Measurements from ENCODE around the gene NUDT6. TPM values are rescaled to one million over a fixed set of nuclear protein-coding genes. Genes with fewer than 3 reads are reported as not detected.

The NUDT6 gene
- total RNA-seq, 1 donor from 2014 or later, result 4.0 TPM

DNA sequence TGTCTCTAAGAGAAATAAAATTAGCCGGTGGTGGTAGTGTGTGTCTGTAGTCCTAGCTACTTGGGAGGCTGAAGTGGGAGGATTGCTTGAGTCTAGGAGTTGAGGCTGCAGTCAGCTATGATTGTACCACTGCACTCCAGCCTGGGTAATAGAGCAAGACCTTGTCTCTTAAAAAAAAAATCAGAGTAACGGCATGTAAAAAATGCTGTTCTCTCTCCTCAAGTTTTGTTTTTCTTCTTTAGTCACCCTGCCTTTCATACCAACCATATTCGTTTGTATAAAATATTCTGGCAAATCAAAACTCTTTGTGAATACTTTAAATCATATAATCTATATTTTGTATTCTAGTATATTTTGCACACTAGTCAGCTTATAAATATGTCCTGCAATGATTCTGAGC, 44.8 kb upstream of the NUDT6 start:
- no peak overlapping the region for H3K27ac Mint-ChIP-seq (ENCODE audit: unreplicated experiment)
- no peaks in the 10 kb centered on the region for H3K36me3 ChIP-seq (ENCODE audit: insufficient read depth, low read length)
- TF ChIP-seq, protein P1, sequence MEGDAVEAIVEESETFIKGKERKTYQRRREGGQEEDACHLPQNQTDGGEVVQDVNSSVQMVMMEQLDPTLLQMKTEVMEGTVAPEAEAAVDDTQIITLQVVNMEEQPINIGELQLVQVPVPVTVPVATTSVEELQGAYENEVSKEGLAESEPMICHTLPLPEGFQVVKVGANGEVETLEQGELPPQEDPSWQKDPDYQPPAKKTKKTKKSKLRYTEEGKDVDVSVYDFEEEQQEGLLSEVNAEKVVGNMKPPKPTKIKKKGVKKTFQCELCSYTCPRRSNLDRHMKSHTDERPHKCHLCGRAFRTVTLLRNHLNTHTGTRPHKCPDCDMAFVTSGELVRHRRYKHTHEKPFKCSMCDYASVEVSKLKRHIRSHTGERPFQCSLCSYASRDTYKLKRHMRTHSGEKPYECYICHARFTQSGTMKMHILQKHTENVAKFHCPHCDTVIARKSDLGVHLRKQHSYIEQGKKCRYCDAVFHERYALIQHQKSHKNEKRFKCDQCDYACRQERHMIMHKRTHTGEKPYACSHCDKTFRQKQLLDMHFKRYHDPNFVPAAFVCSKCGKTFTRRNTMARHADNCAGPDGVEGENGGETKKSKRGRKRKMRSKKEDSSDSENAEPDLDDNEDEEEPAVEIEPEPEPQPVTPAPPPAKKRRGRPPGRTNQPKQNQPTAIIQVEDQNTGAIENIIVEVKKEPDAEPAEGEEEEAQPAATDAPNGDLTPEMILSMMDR (IDR thresholded peaks at IDR 0.05; ENCODE audit: insufficient read depth, low read depth, low read length), result no peak
- no peak for TF ChIP-seq EZH2 (IDR thresholded peaks at IDR 0.05; ENCODE audit: insufficient read depth, low read length)

DNA sequence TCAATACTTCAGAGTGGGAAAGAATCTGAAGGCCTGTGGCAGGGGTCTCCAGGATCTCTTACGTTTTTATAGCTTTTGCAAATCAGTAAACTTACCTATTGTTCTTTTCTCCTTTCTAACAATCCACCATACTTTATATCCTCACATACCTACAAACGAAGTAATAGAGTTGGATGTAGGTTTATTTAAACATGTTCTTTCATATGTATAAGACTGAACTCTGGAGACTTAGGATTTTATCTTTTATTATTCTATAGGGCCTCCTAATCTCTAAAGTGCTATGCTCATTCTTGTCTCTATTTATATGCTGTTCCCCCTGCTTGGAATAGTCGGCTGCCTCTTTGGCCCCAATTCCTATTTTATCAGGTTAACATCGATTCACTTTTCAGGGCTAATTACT, 43.8 kb upstream of the NUDT6 start:
- H3K9ac ChIP-seq (ENCODE audit: low read length), result no peak overlapping the region
- FAIRE-seq (no peak), DNase-seq (ENCODE audit: low read depth) (no peak)
- peaks cover 6% of the 10 kb centered on the region for H3K36me3 Mint-ChIP-seq (ENCODE audit: low read depth, unreplicated experiment)
- no peaks in the 10 kb centered on the region for H3K27me3 Mint-ChIP-seq (ENCODE audit: low read depth, unreplicated experiment)
- H3K27me3 ChIP-seq (ENCODE audit: insufficient read depth, low read length), result no peaks in the 10 kb centered on the region
- H3K4me2 ChIP-seq (ENCODE audit: low read length), result no peak overlapping the region
- H3K9me3 ChIP-seq (ENCODE audit: insufficient read depth, low read depth, low read length), result no peaks in the 10 kb centered on the region
- TF ChIP-seq, protein P1 (IDR thresholded peaks at IDR 0.05; ENCODE audit: insufficient read depth, low read depth, low read length), result no peak
- H3K9me3 Mint-ChIP-seq (ENCODE audit: unreplicated experiment), result no peaks in the 10 kb centered on the region
- H3K4me1 ChIP-seq (ENCODE audit: insufficient read depth, low read length), result peaks cover 5% of the 10 kb centered on the region
- no peaks in the 10 kb centered on the region for H3K36me3 ChIP-seq (ENCODE audit: insufficient read depth, low read length)
- H4K20me1 ChIP-seq (ENCODE audit: insufficient read depth, low read length), result no peaks in the 10 kb centered on the region
- H3K4me3 Mint-ChIP-seq (ENCODE audit: unreplicated experiment), result no peak overlapping the region
- H3K79me2 ChIP-seq (ENCODE audit: insufficient read depth, low read length), result peaks cover 2% of the 10 kb centered on the region
- no peak overlapping the region for H3K4me3 ChIP-seq (ENCODE audit: insufficient read depth, low read depth, low read length)
- H3K27ac Mint-ChIP-seq (ENCODE audit: unreplicated experiment), result no peak overlapping the region
- H3K27ac ChIP-seq (ENCODE audit: low read depth, low read length), result no peak overlapping the region
- no peak overlapping the region for H2AFZ ChIP-seq (ENCODE audit: low read depth, low read length)
- peaks cover 6% of the 10 kb centered on the region for H3K4me1 Mint-ChIP-seq (ENCODE audit: low read depth, unreplicated experiment)

More for the DNA sequence above, 44.8 kb upstream of the NUDT6 start:
- H3K4me3 Mint-ChIP-seq (ENCODE audit: unreplicated experiment), result no peak overlapping the region
- no peak overlapping the region for H2AFZ ChIP-seq (ENCODE audit: low read depth, low read length)
- no peaks in the 10 kb centered on the region for H3K79me2 ChIP-seq (ENCODE audit: insufficient read depth, low read length)
- H3K4me1 Mint-ChIP-seq (ENCODE audit: low read depth, unreplicated experiment), result peaks cover 6% of the 10 kb centered on the region
- H3K27ac ChIP-seq (ENCODE audit: low read depth, low read length), result no peak overlapping the region
- H3K9ac ChIP-seq (ENCODE audit: low read length), result no peak overlapping the region
- peaks cover 4% of the 10 kb centered on the region for H3K36me3 Mint-ChIP-seq (ENCODE audit: low read depth, unreplicated experiment)
- DNase-seq (ENCODE audit: low read depth) (no peak), FAIRE-seq (no peak)
- no peaks in the 10 kb centered on the region for H3K27me3 ChIP-seq (ENCODE audit: insufficient read depth, low read length)
- H3K9me3 ChIP-seq (ENCODE audit: insufficient read depth, low read depth, low read length), result no peaks in the 10 kb centered on the region
- no peaks in the 10 kb centered on the region for H3K27me3 Mint-ChIP-seq (ENCODE audit: low read depth, unreplicated experiment)
- no peaks in the 10 kb centered on the region for H4K20me1 ChIP-seq (ENCODE audit: insufficient read depth, low read length)
- H3K4me3 ChIP-seq (ENCODE audit: insufficient read depth, low read depth, low read length), result no peak overlapping the region
- no peaks in the 10 kb centered on the region for H3K9me3 Mint-ChIP-seq (ENCODE audit: unreplicated experiment)
- H3K4me2 ChIP-seq (ENCODE audit: low read length), result no peak overlapping the region
- peaks cover 5% of the 10 kb centered on the region for H3K4me1 ChIP-seq (ENCODE audit: insufficient read depth, low read length)

DNA sequence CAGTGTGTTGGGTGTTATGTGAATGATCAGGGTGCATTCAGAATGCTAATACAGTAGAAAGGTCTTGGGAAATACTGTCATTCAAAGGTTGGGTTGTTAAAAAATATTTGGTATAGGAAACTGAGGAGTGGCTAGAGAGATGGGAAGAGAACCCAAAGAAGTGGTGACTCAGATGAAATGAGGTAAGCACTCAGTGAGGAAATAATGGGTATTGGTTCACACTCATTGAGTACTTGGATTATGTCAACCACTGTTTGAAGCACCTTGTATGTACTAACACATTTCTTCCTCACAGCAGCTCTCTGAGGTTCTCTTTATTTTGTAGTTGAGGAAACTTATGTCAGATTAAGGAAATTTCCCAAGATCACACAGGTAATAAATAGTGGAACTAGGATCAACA, 40.8 kb upstream of the NUDT6 start:
- no peak overlapping the region for H3K9ac ChIP-seq (ENCODE audit: low read length)
- H3K27ac Mint-ChIP-seq (ENCODE audit: unreplicated experiment), result no peak overlapping the region
- no peak for FAIRE-seq

More for the DNA sequence above, 40.8 kb upstream of the NUDT6 start:
- no peaks in the 10 kb centered on the region for H3K9me3 Mint-ChIP-seq (ENCODE audit: unreplicated experiment)
- TF ChIP-seq EZH2 (IDR thresholded peaks at IDR 0.05; ENCODE audit: insufficient read depth, low read length), result no peak
- TF ChIP-seq, protein P1 (IDR thresholded peaks at IDR 0.05; ENCODE audit: insufficient read depth, low read depth, low read length), result no peak
- no peaks in the 10 kb centered on the region for H3K27me3 Mint-ChIP-seq (ENCODE audit: low read depth, unreplicated experiment)
- Histone ChIP-seq H3K27me3 (ENCODE audit: insufficient read depth, low read length) (no peaks in the 10 kb centered on the region), H3K36me3 (ENCODE audit: insufficient read depth, low read length) (no peaks in the 10 kb centered on the region), H2AFZ (ENCODE audit: low read depth, low read length) (no peak overlapping the region), H3K4me3 (ENCODE audit: insufficient read depth, low read depth, low read length) (no peak overlapping the region), H4K20me1 (ENCODE audit: insufficient read depth, low read length) (no peaks in the 10 kb centered on the region), H3K4me2 (ENCODE audit: low read length) (no peak overlapping the region), H3K79me2 (ENCODE audit: insufficient read depth, low read length) (peaks cover 2% of the 10 kb centered on the region), H3K27ac (ENCODE audit: low read depth, low read length) (no peak overlapping the region), H3K9me3 (ENCODE audit: insufficient read depth, low read depth, low read length) (no peaks in the 10 kb centered on the region), H3K4me1 (ENCODE audit: insufficient read depth, low read length) (peaks cover 1% of the 10 kb centered on the region)
- no peak overlapping the region for H3K4me3 Mint-ChIP-seq (ENCODE audit: unreplicated experiment)
- peaks cover 1% of the 10 kb centered on the region for H3K4me1 Mint-ChIP-seq (ENCODE audit: low read depth, unreplicated experiment)
- peaks cover 8% of the 10 kb centered on the region for H3K36me3 Mint-ChIP-seq (ENCODE audit: low read depth, unreplicated experiment)
- DNase-seq (ENCODE audit: low read depth), result peak; percentile 3

Measured in astrocyte (in vitro differentiated cells and primary cell).